SU-DHL-6 (cell line): ENCODE data around the gene TLL2.

Source experiments
- H2AFZ ChIP-seq: fragments of 200-600 bp; sonication (generic); 2 replicates; pipeline ENCODE4 v1.6.1; 2014; ENCODE audit warnings: low read depth, mild to moderate bottlenecking, moderate library complexity, mixed read lengths, antibody characterized with exemption, low read length; ENCODE audit not compliant: severe bottlenecking
- H3F3A ChIP-seq: fragments of 200-600 bp; shearing (Covaris generic); 2 replicates; pipeline ENCODE4 v1.6.0; 2016; ENCODE audit warnings: antibody characterized with exemption, mild to moderate bottlenecking; ENCODE audit not compliant: insufficient read depth
- H3K27ac ChIP-seq: fragments of 200-600 bp; sonication (generic); 2 replicates; pipeline ENCODE4 v1.5.1; 2016; ENCODE audit warnings: low read depth, mild to moderate bottlenecking, low read length, moderate library complexity, mixed read lengths
- H3K27me3 ChIP-seq: fragments of 200-600 bp; sonication (generic), shearing (Covaris generic); 2 replicates; pipeline ENCODE4 v1.6.0; 2014; ENCODE audit warnings: mild to moderate bottlenecking, low read length
- H3K36me3 ChIP-seq: fragments of 200-600 bp; sonication (generic); 2 replicates; pipeline ENCODE4 v1.6.1; 2014; ENCODE audit warnings: mild to moderate bottlenecking, low read length, mixed read lengths
- H3K4me2 ChIP-seq: fragments of 300-600, 200-600 bp; shearing (Covaris generic), sonication (generic); 2 replicates; pipeline ENCODE4 v1.6.0; 2014; ENCODE audit warnings: low read length, low read depth, mild to moderate bottlenecking; ENCODE audit not compliant: poor library complexity, severe bottlenecking
- H3K4me3 ChIP-seq: fragments of 200-600 bp; sonication (generic); 2 replicates; pipeline ENCODE4 v1.5.1; 2014; ENCODE audit warnings: antibody characterized with exemption, low read length, mild to moderate bottlenecking, mixed read lengths; ENCODE audit not compliant: insufficient read depth, poor library complexity, severe bottlenecking
- H3K79me2 ChIP-seq: fragments of 200-600 bp; sonication (generic); 2 replicates; pipeline ENCODE4 v1.6.1; 2014; ENCODE audit warnings: mild to moderate bottlenecking, low read length, moderate library complexity; ENCODE audit not compliant: insufficient read depth
- H3K9ac ChIP-seq: fragments of 200-600 bp; sonication (generic); 2 replicates; pipeline ENCODE4 v1.7.0; 2014; ENCODE audit warnings: mild to moderate bottlenecking, low read length
- H3K9me2 ChIP-seq: fragments of 200-600 bp; sonication (generic); replicated peaks from 2 replicates; pipeline ENCODE4 v1.6.1; 2014; ENCODE audit warnings: low read length; ENCODE audit not compliant: insufficient read depth
- H3K9me3 ChIP-seq: fragments of 200-600 bp; sonication (generic); 2 replicates; pipeline ENCODE4 v1.6.1; 2014; ENCODE audit warnings: low read length, mixed read lengths; ENCODE audit not compliant: insufficient read depth
- H4K20me1 ChIP-seq: fragments of 200-600 bp; sonication (generic); 2 replicates; pipeline ENCODE4 v1.6.1; 2014; ENCODE audit warnings: low read depth, mild to moderate bottlenecking, antibody characterized with exemption, low read length, moderate library complexity, mixed read lengths
- CTCF ChIP-seq: fragments of 200-600 bp; sonication (generic); IDR thresholded peaks from one replicate; pipeline ENCODE4 v1.5.1; 2017; ENCODE audit warnings: antibody characterized with exemption, mild to moderate bottlenecking, low read length, moderate library complexity; ENCODE audit not compliant: insufficient read depth, poor library complexity, severe bottlenecking
- EZH2phosphoT487 ChIP-seq: fragments of 200-600 bp; sonication (generic), shearing (Covaris generic); conservative IDR thresholded peaks from 2 replicates; pipeline ENCODE4 v1.6.1; 2018; ENCODE audit warnings: mild to moderate bottlenecking, antibody characterized with exemption, low read length, moderate library complexity, mixed read lengths

The TLL2 gene

GRCh38 chr10:96366508-96366907, 147.2 kb downstream of the TLL2 start:
- H3K4me2 ChIP-seq = no peak overlapping the region

GRCh38 chr10:96365571-96365970, 148.2 kb downstream of the TLL2 start:
- H4K20me1 ChIP-seq = no peaks in the 10 kb centered on the region
- H3K9me2 ChIP-seq = no peaks in the 10 kb centered on the region
- no peak for TF ChIP-seq EZH2phosphoT487
- no peak for TF ChIP-seq CTCF
- H3K9ac ChIP-seq = no peak overlapping the region
- no peaks in the 10 kb centered on the region for H3K27me3 ChIP-seq
- H3K4me2 ChIP-seq = no peak overlapping the region
- H2AFZ ChIP-seq = no peak overlapping the region
- H3K79me2 ChIP-seq = no peaks in the 10 kb centered on the region
- H3K4me3 ChIP-seq = no peak overlapping the region
- H3K36me3 ChIP-seq = no peaks in the 10 kb centered on the region
- no peaks in the 10 kb centered on the region for H3F3A ChIP-seq
- no peak overlapping the region for H3K27ac ChIP-seq
- H3K9me3 ChIP-seq = no peaks in the 10 kb centered on the region

More at GRCh38 chr10:96366508-96366907, 147.2 kb downstream of the TLL2 start:
- Histone ChIP-seq H3K9ac (no peak overlapping the region), H3F3A (no peaks in the 10 kb centered on the region), H4K20me1 (no peaks in the 10 kb centered on the region), H3K27me3 (no peaks in the 10 kb centered on the region), H3K36me3 (no peaks in the 10 kb centered on the region), H3K9me3 (no peaks in the 10 kb centered on the region), H3K79me2 (no peaks in the 10 kb centered on the region), H3K27ac (no peak overlapping the region), H3K4me3 (no peak overlapping the region), H2AFZ (no peak overlapping the region), H3K9me2 (no peaks in the 10 kb centered on the region)
- TF ChIP-seq CTCF = no peak

- Histone ChIP-seq H3K9me3 (no peaks in the 10 kb centered on the region), H3K4me3 (no peak overlapping the region), H3K79me2 (no peaks in the 10 kb centered on the region), H3K9ac (no peak overlapping the region), H4K20me1 (no peaks in the 10 kb centered on the region), H3K27me3 (no peaks in the 10 kb centered on the region), H3K9me2 (no peaks in the 10 kb centered on the region), H3F3A (no peaks in the 10 kb centered on the region), H2AFZ (no peak overlapping the region), H3K27ac (no peak overlapping the region), H3K4me2 (no peak overlapping the region), H3K36me3 (no peaks in the 10 kb centered on the region)
- TF ChIP-seq CTCF = no peak
- TF ChIP-seq EZH2phosphoT487 = no peak
Measured at GRCh38 chr10:96360766-96361165, 153.0 kb downstream of the TLL2 start.

- Histone ChIP-seq H4K20me1 (no peaks in the 10 kb centered on the region), H3K79me2 (no peaks in the 10 kb centered on the region), H3K9ac (no peak overlapping the region), H3K9me3 (no peaks in the 10 kb centered on the region), H3K4me3 (no peak overlapping the region), H3K9me2 (no peaks in the 10 kb centered on the region), H3K36me3 (no peaks in the 10 kb centered on the region), H2AFZ (no peak overlapping the region), H3K4me2 (no peak overlapping the region), H3K27me3 (no peaks in the 10 kb centered on the region), H3K27ac (no peak overlapping the region), H3F3A (no peaks in the 10 kb centered on the region)
- no peak for TF ChIP-seq EZH2phosphoT487
- TF ChIP-seq CTCF = no peak
Measured at GRCh38 chr10:96360331-96360730, 153.4 kb downstream of the TLL2 start.
